Tibial nerve (tissue), 4 donors: ENCODE results near the gene CCDC175. TPM values are rescaled to one million over a fixed set of nuclear protein-coding genes. Genes with fewer than 3 reads are reported as not detected.
A peak's percentile ranks its signal among the peaks of the same experiment; 100 is the strongest.

ENCODE experiments used
- DNase-seq, 2 donors: peaks; one replicate each; pipeline ENCODE4 v3.0.0-alpha.2; 2019; ENCODE audit warnings: low spot score in 2 of 2
- H3K27ac ChIP-seq, 4 donors: fragments of 200-600 bp; sonication (generic) in 3 of 4; one replicate each; pipeline ENCODE4 v1.5.1; 2017 to 2019; ENCODE audit warnings: mild to moderate bottlenecking in 1 of 4
- H3K27me3 ChIP-seq, 2 donors: fragments of 200-600 bp; sonication (generic) in 1 of 2; one replicate each; pipeline versions ENCODE4 v1.5.1 to v1.6.0; 2017 to 2019
- H3K36me3 ChIP-seq, 3 donors: fragments of 200-600 bp; sonication (generic); one replicate each; pipeline ENCODE4 v1.5.1; 2018 to 2019
- H3K4me1 ChIP-seq, 4 donors: fragments of 200-600 bp; sonication (generic) in 3 of 4; one replicate each; pipeline ENCODE4 v1.5.1; 2017 to 2019
- H3K4me3 ChIP-seq, 4 donors: fragments of 200-600 bp; sonication (generic) in 3 of 4; one replicate each; pipeline ENCODE4 v1.5.1; 2017 to 2019; ENCODE audit warnings: mild to moderate bottlenecking in 1 of 4, moderate library complexity in 1 of 4
- H3K9me3 ChIP-seq, 4 donors: fragments of 200-600 bp; sonication (generic) in 3 of 4; one replicate each; pipeline ENCODE4 v1.5.1; 2017 to 2019
- EP300 ChIP-seq, 2 donors: sonication (generic); formaldehyde crosslinking; IDR thresholded peaks; one replicate each; pipeline ENCODE4 v1.6.1; 2017; ENCODE audit warnings: antibody characterized with exemption in 2 of 2, mild to moderate bottlenecking in 1 of 2
- POLR2A ChIP-seq, 2 donors: fragments of 450-650 bp; IDR thresholded peaks; one replicate each; pipeline ENCODE4 v1.6.1; 2017; ENCODE audit warnings: antibody characterized with exemption in 2 of 2, mild to moderate bottlenecking in 2 of 2, moderate library complexity in 2 of 2
- WGBS, 2 donors: methylation state at CpG; one replicate each; pipeline ENCODE4 v1.1.5; 2018; 5-methylcytosine and 5-hydroxymethylcytosine counted together
- total RNA-seq, 4 donors: library from RNA; depleted of rRNA; stranded (reverse); fragments of >200 nt; gene quantifications; one replicate each; pipeline ENCODE4 v1.1.0, GENCODE V29; 2016
- TF ChIP-seq, protein P1 (sequence below), 5 experiments: fragments of 200-600 bp in 3 of 5; fragments of 450-650 bp in 2 of 5; sonication (generic) in 3 of 5; IDR thresholded peaks; one replicate each; pipeline ENCODE4 v1.5.1; 2016 to 2019; ENCODE audit warnings: antibody characterized with exemption in 5 of 5, mild to moderate bottlenecking in 3 of 5, moderate library complexity in 2 of 5

Gene CCDC175
- total RNA-seq, 4 donors from 2014 or later: not detected

DNA sequence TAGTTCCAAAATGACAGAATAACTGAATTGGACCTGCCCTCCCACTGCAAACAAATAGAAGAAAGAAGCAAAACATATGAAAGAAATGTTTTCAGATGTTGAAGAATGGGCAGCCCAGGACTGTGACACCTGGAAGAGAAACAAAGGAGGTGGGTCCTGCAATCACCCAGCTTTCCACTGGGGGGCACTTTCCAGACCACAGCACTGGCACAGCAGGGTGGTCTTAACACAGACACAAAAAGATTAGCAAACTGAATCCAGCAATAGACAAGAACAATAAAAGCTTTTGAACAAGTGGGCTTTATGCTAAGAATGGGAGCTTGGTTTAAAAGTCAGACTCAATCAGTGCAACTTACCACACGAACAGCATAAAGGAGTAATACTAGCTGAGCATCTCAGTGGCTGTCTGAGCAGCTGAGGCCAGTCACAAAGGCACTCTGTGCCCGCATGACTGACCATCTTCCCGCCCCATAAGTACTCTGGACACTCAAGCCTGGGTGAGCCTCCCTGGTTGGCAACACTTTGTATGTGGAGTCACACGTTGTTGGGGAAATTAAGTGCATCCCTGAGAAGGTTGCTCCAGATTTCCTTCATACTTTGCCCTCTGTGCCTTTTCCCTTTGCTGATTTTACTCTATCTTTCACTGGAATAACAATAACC, 64.6 kb downstream of the CCDC175 start:
- WGBS, 2 donors: 54 to 57% methylated on average over 4 of the region's 4 CpGs
- no peak for DNase-seq
- Histone ChIP-seq H3K27ac (no peak overlapping the region), H3K36me3 (no peaks in the 10 kb centered on the region), H3K9me3 (peaks cover 0 to 8% (median 0%) of the 10 kb centered on the region in 4 donors), H3K4me3 (no peak overlapping the region), H3K27me3 (peaks cover 0 to 3% of the 10 kb centered on the region in 2 donors), H3K4me1 (no peaks in the 10 kb centered on the region)
- TF ChIP-seq, protein P1, sequence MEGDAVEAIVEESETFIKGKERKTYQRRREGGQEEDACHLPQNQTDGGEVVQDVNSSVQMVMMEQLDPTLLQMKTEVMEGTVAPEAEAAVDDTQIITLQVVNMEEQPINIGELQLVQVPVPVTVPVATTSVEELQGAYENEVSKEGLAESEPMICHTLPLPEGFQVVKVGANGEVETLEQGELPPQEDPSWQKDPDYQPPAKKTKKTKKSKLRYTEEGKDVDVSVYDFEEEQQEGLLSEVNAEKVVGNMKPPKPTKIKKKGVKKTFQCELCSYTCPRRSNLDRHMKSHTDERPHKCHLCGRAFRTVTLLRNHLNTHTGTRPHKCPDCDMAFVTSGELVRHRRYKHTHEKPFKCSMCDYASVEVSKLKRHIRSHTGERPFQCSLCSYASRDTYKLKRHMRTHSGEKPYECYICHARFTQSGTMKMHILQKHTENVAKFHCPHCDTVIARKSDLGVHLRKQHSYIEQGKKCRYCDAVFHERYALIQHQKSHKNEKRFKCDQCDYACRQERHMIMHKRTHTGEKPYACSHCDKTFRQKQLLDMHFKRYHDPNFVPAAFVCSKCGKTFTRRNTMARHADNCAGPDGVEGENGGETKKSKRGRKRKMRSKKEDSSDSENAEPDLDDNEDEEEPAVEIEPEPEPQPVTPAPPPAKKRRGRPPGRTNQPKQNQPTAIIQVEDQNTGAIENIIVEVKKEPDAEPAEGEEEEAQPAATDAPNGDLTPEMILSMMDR (IDR thresholded peaks at IDR 0.05): peak in 2 of 5 experiments; percentile 6 to 7
- TF ChIP-seq EP300 (IDR thresholded peaks at IDR 0.05): no peak

DNA sequence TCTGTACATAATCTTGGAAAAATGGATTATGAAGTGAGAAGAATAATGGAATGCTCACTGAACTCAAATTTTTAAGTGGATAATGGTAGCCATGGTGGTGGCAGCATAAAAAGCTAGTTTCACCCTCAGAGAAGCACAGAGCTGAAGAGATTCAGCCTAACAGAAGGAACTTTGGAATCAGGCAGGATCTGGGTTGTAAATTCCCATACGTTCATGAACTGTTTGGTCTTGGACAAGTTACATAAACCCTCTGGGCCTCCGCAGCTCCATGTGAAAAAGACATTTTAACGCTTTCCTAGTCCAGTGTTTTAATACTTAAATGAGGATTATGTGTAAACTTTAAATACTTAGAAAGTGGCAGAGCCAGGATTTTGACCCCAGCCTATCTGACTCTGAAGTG, 65.6 kb downstream of the CCDC175 start:
- H3K4me1 ChIP-seq: no peaks in the 10 kb centered on the region
- H3K9me3 ChIP-seq: peaks cover 0 to 8% (median 0%) of the 10 kb centered on the region in 4 donors
- no peaks in the 10 kb centered on the region for H3K36me3 ChIP-seq
- H3K27ac ChIP-seq: no peak overlapping the region
- no peak overlapping the region for H3K4me3 ChIP-seq
- H3K27me3 ChIP-seq: peaks cover 0 to 3% of the 10 kb centered on the region in 2 donors
- no peak for DNase-seq
- WGBS, 2 donors: 44 to 46% methylated on average over 3 of the region's 3 CpGs
- TF ChIP-seq POLR2A (IDR thresholded peaks at IDR 0.05) (no peak), EP300 (IDR thresholded peaks at IDR 0.05) (no peak)
- TF ChIP-seq, protein P1 (IDR thresholded peaks at IDR 0.05): no peak

DNA sequence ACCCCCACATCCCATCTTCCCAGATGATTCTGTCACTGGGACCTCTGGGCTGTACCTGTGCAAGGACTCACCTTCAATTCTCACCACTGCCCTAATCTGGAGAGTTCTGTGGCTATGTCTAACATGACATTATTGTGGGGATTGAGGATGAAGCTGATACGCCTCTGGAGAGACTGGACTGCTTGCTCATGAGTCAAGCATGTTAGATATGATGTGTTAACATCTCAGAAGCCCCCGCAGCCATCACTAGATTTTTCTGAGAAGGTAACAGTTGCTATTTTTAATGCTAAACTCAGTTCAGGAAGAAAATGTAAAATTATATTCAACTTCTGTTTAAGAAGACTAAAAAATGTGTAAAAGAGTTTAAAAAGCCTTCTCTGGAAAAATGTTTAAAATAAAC, 66.6 kb downstream of the CCDC175 start:
- no peak for DNase-seq
- Histone ChIP-seq H3K9me3 (peaks cover 0 to 8% (median 0%) of the 10 kb centered on the region in 4 donors), H3K4me3 (no peak overlapping the region), H3K27ac (no peak overlapping the region), H3K4me1 (no peaks in the 10 kb centered on the region), H3K36me3 (no peaks in the 10 kb centered on the region), H3K27me3 (peaks cover 0 to 3% of the 10 kb centered on the region in 2 donors)
- 87 to 88% methylated on average over 2 of the region's 2 CpGs for WGBS, 2 donors
- TF ChIP-seq POLR2A (IDR thresholded peaks at IDR 0.05): no peak
- TF ChIP-seq, protein P1 (IDR thresholded peaks at IDR 0.05): no peak
- TF ChIP-seq EP300 (IDR thresholded peaks at IDR 0.05): no peak

DNA sequence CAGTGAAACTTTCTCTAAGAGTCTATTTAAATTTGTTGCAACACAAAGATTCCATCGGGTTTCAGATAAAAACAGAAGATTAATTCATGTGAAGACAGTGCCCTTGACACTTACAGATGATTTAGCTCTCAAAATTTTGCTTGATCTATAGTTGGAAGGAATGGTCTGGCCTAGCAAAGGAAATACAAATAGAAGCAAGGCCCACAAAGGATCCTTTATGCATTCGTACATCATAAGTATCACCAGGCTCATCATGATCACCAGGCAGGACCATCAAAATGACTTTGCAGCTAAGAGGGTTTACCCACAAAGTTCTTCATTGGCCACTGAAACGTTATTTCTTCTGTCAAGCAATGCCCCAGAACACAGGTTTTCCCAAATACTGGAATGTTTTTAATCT, 67.5 kb downstream of the CCDC175 start:
- DNase-seq: no peak
- no peaks in the 10 kb centered on the region for H3K4me1 ChIP-seq
- H3K27me3 ChIP-seq: peaks cover 0 to 3% of the 10 kb centered on the region in 2 donors
- H3K36me3 ChIP-seq: peaks cover 0 to 2% (median 0%) of the 10 kb centered on the region in 3 donors
- H3K4me3 ChIP-seq: no peak overlapping the region
- 51 to 52% methylated on average over 3 of the region's 3 CpGs for WGBS, 2 donors
- TF ChIP-seq POLR2A (IDR thresholded peaks at IDR 0.05) (no peak), EP300 (IDR thresholded peaks at IDR 0.05) (no peak)
- TF ChIP-seq, protein P1 (IDR thresholded peaks at IDR 0.05): no peak
- peaks cover 0 to 8% (median 0%) of the 10 kb centered on the region in 4 donors for H3K9me3 ChIP-seq
- H3K27ac ChIP-seq: no peak overlapping the region

DNA sequence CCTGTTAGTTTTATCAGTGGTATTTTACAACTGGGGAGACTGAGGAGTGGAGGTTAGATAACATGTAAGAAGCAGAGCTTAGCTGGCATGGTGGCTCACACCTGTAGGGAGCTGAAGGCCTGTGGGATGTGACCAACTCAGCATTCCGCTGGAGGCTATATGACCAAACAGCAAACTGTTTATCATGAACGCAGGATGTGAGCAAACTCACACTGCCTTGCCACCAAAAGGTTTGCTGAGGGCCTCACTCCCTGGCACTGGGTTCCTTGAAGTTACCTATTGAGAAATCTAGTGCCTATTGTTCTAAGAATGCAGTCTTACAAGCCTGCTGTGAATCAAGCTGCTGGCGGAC, 68.9 kb downstream of the CCDC175 start:
- H3K36me3 ChIP-seq: peaks cover 0 to 5% (median 0%) of the 10 kb centered on the region in 3 donors
- H3K4me3 ChIP-seq: no peak overlapping the region
- TF ChIP-seq EP300 (IDR thresholded peaks at IDR 0.05): no peak
- TF ChIP-seq, protein P1 (IDR thresholded peaks at IDR 0.05): no peak
- TF ChIP-seq POLR2A (IDR thresholded peaks at IDR 0.05): no peak
- no peaks in the 10 kb centered on the region for H3K4me1 ChIP-seq
- DNase-seq: no peak
- peaks cover 0 to 3% of the 10 kb centered on the region in 2 donors for H3K27me3 ChIP-seq
- no peak overlapping the region for H3K27ac ChIP-seq
- 96 to 98% methylated on average over 3 of the region's 3 CpGs for WGBS, 2 donors
- H3K9me3 ChIP-seq: no peaks in the 10 kb centered on the region
